Parathyroid adenoma (tissue), 2 donors: ENCODE data around the gene FAAP100.
A peak's percentile ranks its signal among the peaks of the same experiment; 100 is the strongest.

ENCODE experiments used
- H2AFZ ChIP-seq: fragments of 300-600 bp; sonication (generic); one replicate; pipeline ENCODE4 v1.7.0; 2017; ENCODE audit warnings: antibody characterized with exemption, mild to moderate bottlenecking
- H3K27ac ChIP-seq: fragments of 300-600 bp; sonication (generic); one replicate; pipeline ENCODE4 v1.7.0; 2017
- H3K27me3 ChIP-seq: fragments of 300-600 bp; sonication (generic); one replicate; pipeline ENCODE4 v1.7.0; 2017; ENCODE audit warnings: low read length; ENCODE audit not compliant: control insufficient read depth, insufficient read depth
- H3K36me3 ChIP-seq: fragments of 300-600 bp; sonication (generic); one replicate; pipeline ENCODE4 v1.7.0; 2017; ENCODE audit warnings: low read length; ENCODE audit not compliant: control insufficient read depth, insufficient read depth
- H3K4me1 ChIP-seq: fragments of 300-600 bp; sonication (generic); one replicate; pipeline ENCODE4 v1.7.0; 2017; ENCODE audit warnings: control low read depth
- H3K4me2 ChIP-seq: fragments of 300-600 bp; sonication (generic); one replicate; pipeline ENCODE4 v1.7.0; 2017; ENCODE audit warnings: low read length
- H3K4me3 ChIP-seq: fragments of 300-600 bp; sonication (generic); one replicate; pipeline ENCODE4 v1.7.0; 2017; ENCODE audit warnings: low read depth, low read length
- H3K79me2 ChIP-seq: fragments of 300-600 bp; sonication (generic); one replicate; pipeline ENCODE4 v1.7.0; 2017; ENCODE audit warnings: control low read depth
- H3K9ac ChIP-seq: fragments of 300-600 bp; sonication (generic); one replicate; pipeline ENCODE4 v1.7.0; 2017; ENCODE audit warnings: mild to moderate bottlenecking
- H3K9me3 ChIP-seq: fragments of 300-600 bp; sonication (generic); one replicate; pipeline ENCODE4 v1.7.0; 2017; ENCODE audit warnings: low read length; ENCODE audit not compliant: control insufficient read depth
- CTCF ChIP-seq: fragments of 300-600 bp; sonication (generic); IDR thresholded peaks from one replicate; pipeline ENCODE4 v1.7.0; 2017; ENCODE audit warnings: antibody characterized with exemption, mild to moderate bottlenecking
- donor health status: primary hyperparathyroidism.

Gene FAAP100

GRCh38 chr17:81520021-81520901, 31.9 kb downstream of the FAAP100 start:
- Histone ChIP-seq H3K9ac (no peak overlapping the region), H3K27me3 (no peaks in the 10 kb centered on the region), H3K9me3 (no peaks in the 10 kb centered on the region), H3K4me2 (peak overlapping the region; percentile 87), H3K36me3 (no peaks in the 10 kb centered on the region), H2AFZ (no peak overlapping the region), H3K4me1 (peaks cover 7% of the 10 kb centered on the region), H3K79me2 (peaks cover 3% of the 10 kb centered on the region), H3K4me3 (peak overlapping the region; percentile 62), H3K27ac (no peak overlapping the region)
- no peak for TF ChIP-seq CTCF

GRCh38 chr17:81519284-81520020, 32.7 kb downstream of the FAAP100 start:
- Histone ChIP-seq H3K4me1 (peaks cover 7% of the 10 kb centered on the region), H3K27me3 (no peaks in the 10 kb centered on the region), H2AFZ (peak overlapping the region; percentile 89), H3K4me3 (peak overlapping the region; percentile 62), H3K79me2 (peaks cover 3% of the 10 kb centered on the region), H3K27ac (peak overlapping the region; percentile 50), H3K9ac (peak overlapping the region; percentile 55), H3K36me3 (no peaks in the 10 kb centered on the region), H3K9me3 (no peaks in the 10 kb centered on the region), H3K4me2 (peak overlapping the region; percentile 87)
- peak; percentile 91 for TF ChIP-seq CTCF

GRCh38 chr17:81518785-81519283, 33.3 kb downstream of the FAAP100 start:
- H2AFZ ChIP-seq, result peak overlapping the region; percentile 89
- peak overlapping the region; percentile 87 for H3K4me2 ChIP-seq
- peak overlapping the region; percentile 55 for H3K9ac ChIP-seq
- peaks cover 3% of the 10 kb centered on the region for H3K79me2 ChIP-seq
- no peaks in the 10 kb centered on the region for H3K27me3 ChIP-seq
- H3K9me3 ChIP-seq, result no peaks in the 10 kb centered on the region
- H3K4me3 ChIP-seq, result peak overlapping the region; percentile 62
- H3K27ac ChIP-seq, result peak overlapping the region; percentile 50
- no peak for TF ChIP-seq CTCF
- no peaks in the 10 kb centered on the region for H3K36me3 ChIP-seq
- H3K4me1 ChIP-seq, result peaks cover 7% of the 10 kb centered on the region

GRCh38 chr17:81518113-81518784, 33.9 kb downstream of the FAAP100 start:
- Histone ChIP-seq H3K27ac (peak overlapping the region; percentile 50), H3K9ac (no peak overlapping the region), H3K4me1 (peaks cover 7% of the 10 kb centered on the region)

More at GRCh38 chr17:81518113-81518784, 33.9 kb downstream of the FAAP100 start:
- Histone ChIP-seq H3K4me3 (peak overlapping the region; percentile 62), H3K9me3 (no peaks in the 10 kb centered on the region), H3K27me3 (no peaks in the 10 kb centered on the region), H2AFZ (peak overlapping the region; percentile 89), H3K4me2 (peak overlapping the region; percentile 87), H3K79me2 (peaks cover 3% of the 10 kb centered on the region), H3K36me3 (no peaks in the 10 kb centered on the region)
- no peak for TF ChIP-seq CTCF
